ENCODE measurements around the gene OSCP1. TPM values are rescaled to one million over a fixed set of nuclear protein-coding genes. Genes with fewer than 3 reads are reported as not detected.

Gene OSCP1
- total and polyA plus RNA-seq, 10 donors, result 0.70 to 3.3 (median 1.4) TPM

DNA sequence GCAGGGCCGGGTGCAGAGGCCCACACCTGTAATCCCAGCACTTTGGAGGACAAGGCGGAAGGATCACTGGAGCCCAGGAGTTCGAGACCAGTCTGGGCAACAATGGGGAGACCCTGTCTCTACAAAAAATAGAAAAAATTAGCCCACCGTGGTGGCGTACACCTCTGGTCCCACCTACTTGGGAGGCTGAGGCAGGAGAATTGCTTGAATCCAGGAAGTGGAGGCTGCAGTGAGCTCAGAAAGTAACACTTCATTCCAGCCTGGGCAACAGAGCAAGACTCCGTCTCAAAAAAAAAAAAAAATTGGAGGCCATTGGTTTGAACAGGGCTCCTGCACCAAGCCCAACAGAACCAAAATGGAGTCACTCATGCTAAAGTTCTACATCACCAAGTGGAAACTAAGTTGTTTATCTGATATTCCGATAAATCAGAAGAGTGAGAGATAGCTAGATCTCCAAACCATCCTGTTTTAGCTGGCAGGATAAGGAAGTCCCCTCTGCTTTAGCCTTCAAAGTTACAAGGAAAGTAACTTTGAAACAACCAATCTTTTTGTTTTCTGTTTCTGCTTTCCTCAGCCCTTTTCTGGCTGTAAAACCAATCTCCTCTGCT is 51.8 kb downstream of the OSCP1 start:
- TF ChIP-seq POLR2AphosphoS5 (IDR thresholded peaks at IDR 0.05) (no peak), POLR2A (IDR thresholded peaks at IDR 0.05) (no peak)
- TF ChIP-seq, protein P1, sequence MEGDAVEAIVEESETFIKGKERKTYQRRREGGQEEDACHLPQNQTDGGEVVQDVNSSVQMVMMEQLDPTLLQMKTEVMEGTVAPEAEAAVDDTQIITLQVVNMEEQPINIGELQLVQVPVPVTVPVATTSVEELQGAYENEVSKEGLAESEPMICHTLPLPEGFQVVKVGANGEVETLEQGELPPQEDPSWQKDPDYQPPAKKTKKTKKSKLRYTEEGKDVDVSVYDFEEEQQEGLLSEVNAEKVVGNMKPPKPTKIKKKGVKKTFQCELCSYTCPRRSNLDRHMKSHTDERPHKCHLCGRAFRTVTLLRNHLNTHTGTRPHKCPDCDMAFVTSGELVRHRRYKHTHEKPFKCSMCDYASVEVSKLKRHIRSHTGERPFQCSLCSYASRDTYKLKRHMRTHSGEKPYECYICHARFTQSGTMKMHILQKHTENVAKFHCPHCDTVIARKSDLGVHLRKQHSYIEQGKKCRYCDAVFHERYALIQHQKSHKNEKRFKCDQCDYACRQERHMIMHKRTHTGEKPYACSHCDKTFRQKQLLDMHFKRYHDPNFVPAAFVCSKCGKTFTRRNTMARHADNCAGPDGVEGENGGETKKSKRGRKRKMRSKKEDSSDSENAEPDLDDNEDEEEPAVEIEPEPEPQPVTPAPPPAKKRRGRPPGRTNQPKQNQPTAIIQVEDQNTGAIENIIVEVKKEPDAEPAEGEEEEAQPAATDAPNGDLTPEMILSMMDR (IDR thresholded peaks at IDR 0.05 in 8 of 11, conservative IDR thresholded peaks at IDR 0.05 in 3 of 11), result no peak
- peak overlapping the region in 3 of 8 donors; percentile 72 to 82 (median 80) for H3K4me3 ChIP-seq
- H3K9me3 ChIP-seq, result no peaks in the 10 kb centered on the region
- DNase-seq, result no peak
- WGBS, 5 donors, result 78 to 86% (median 85%) methylated on average over 7 of the region's 7 CpGs
- H3K27ac ChIP-seq, result peak overlapping the region; percentile 87 to 98 (median 95)
- H3K4me1 ChIP-seq, result peaks cover 22 to 85% (median 61%) of the 10 kb centered on the region in 6 donors
- no peaks in the 10 kb centered on the region for H3K27me3 ChIP-seq (replicated peaks in 1 of 7)
- peaks cover 0 to 15% (median 9%) of the 10 kb centered on the region in 6 donors for H3K36me3 ChIP-seq
- intact Hi-C loops (cut with DNase I; ENCODE audit: low total_unique reads), result no loop called here

DNA sequence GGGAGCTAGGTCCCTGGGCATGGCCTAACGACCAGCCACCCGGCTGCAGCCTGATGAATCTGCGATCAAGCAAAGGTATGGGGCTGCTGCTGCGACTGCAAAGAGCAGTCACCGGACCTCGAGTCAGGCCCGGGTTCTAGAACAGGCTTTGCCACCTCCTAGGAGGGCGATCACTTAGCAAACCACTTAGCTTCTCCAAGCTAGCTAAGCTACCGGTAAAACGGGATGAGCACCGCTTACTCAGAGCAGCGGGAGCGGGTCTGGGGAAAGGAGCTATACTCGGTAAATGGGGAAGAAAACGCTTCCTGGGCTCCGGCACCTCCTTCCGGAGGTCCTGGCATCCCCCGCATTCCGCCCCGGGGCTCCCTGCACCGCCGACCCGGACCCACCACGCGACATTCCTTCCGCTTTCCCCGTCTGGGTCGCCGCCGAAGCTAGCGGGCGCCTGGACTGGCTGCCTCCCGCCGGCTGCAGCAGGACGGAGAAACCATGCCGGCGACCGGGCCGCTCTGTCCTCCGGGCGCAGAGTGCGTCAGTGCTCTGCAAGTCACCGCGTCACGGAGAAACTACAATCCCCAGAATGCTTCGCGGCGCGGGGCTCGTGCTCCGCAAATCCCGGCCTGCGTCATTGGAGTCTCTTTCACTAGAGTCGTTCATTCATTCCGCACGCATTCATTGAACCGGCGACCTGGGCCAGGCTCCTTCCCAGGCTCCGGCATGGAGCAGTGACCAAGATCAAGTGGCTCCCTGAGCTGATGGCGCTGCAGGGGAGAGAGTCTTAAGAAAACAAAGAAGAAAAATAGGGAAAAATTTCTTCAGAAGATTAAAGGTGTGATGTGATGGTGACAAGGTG is 52.6 kb downstream of the OSCP1 start, which contains the start of gene LSM10:
Gene LSM10 (minus strand): TSS at position 531 of the 853 bp plus-strand sequence. CDS start 3,779 bp downstream, outside the sequence.
- H3K4me1 ChIP-seq, result peaks cover 27 to 93% (median 62%) of the 10 kb centered on the region in 6 donors
- no peaks in the 10 kb centered on the region for H3K27me3 ChIP-seq (replicated peaks in 1 of 7)
- 0 to 1% (median 0%) methylated on average over 24 to 60 of the region's 60 CpGs for WGBS, 5 donors
- peak; percentile 98 for DNase-seq
- no peaks in the 10 kb centered on the region for H3K9me3 ChIP-seq
- intact Hi-C loops (cut with DNase I; ENCODE audit: low total_unique reads), result no loop called here
- peak within 1 kb of the TSS; percentile 87 to 98 (median 95) for H3K27ac ChIP-seq
- TF ChIP-seq, protein P1 (IDR thresholded peaks at IDR 0.05 in 8 of 11, conservative IDR thresholded peaks at IDR 0.05 in 3 of 11), result peak in 2 of 11 experiments; percentile 8 to 23
- TF ChIP-seq POLR2AphosphoS5 (IDR thresholded peaks at IDR 0.05), result peak; percentile 99
- TF ChIP-seq POLR2A (IDR thresholded peaks at IDR 0.05), result peak; percentile 40 to 88 (median 88)
- peak within 1 kb of the TSS; percentile 72 to 92 (median 84) for H3K4me3 ChIP-seq
- peaks cover 0 to 23% (median 17%) of the 10 kb centered on the region in 6 donors for H3K36me3 ChIP-seq

DNA sequence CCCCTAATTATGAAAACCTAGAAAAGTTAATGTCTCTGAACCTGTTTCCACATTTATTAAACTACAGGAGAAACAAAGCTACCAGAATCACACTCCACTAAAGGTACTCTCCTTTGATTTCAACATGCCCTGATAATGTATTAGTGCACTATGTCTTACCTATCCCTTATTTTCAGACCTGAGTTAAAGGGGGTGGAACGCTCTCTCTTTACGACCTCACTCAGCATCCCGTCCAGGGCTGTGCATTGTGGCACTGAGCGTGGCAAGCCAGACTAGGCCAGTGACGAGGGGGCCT is 53.2 kb downstream of the OSCP1 start:
- WGBS, 5 donors, result 0 to 6% (median 4%) methylated on average over 2 to 5 of the region's 5 CpGs
- intact Hi-C loops (cut with DNase I; ENCODE audit: low total_unique reads), result no loop called here
- Histone ChIP-seq H3K4me1 (peaks cover 26 to 94% (median 62%) of the 10 kb centered on the region in 6 donors), H3K9me3 (no peaks in the 10 kb centered on the region), H3K27ac (peak overlapping the region; percentile 87 to 98 (median 95)), H3K4me3 (peak overlapping the region; percentile 72 to 92 (median 84)), H3K36me3 (peaks cover 0 to 29% (median 22%) of the 10 kb centered on the region in 6 donors), H3K27me3 (replicated peaks in 1 of 7) (no peaks in the 10 kb centered on the region)
- DNase-seq, result no peak
- TF ChIP-seq POLR2A (IDR thresholded peaks at IDR 0.05) (no peak), POLR2AphosphoS5 (IDR thresholded peaks at IDR 0.05) (no peak)
- TF ChIP-seq, protein P1 (IDR thresholded peaks at IDR 0.05 in 8 of 11, conservative IDR thresholded peaks at IDR 0.05 in 3 of 11), result no peak

DNA sequence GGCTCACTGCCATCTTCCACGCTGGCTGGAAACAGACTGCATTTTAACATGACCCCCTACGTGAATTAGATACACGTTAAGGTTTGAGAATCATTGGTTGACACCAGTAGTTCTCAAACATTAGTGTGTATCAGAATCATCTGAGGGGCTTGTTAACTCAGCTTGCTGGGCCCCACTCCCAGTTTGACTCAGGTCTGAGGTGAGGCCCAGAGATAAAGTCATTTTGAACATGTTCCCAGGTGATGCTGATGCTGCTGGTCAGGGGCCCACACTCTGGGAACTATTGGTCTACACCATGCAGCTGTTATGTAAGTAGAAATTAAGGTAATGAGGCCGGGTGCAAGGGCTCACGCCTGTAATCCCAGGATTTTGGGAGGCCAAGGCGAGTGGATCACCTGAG is 53.9 kb downstream of the OSCP1 start:
- Histone ChIP-seq H3K4me3 (peak overlapping the region in 5 of 8 donors; percentile 72 to 91 (median 82)), H3K27ac (peak overlapping the region in 5 of 8 donors; percentile 87 to 98 (median 96)), H3K4me1 (peaks cover 25 to 94% (median 62%) of the 10 kb centered on the region in 6 donors), H3K9me3 (no peaks in the 10 kb centered on the region), H3K27me3 (replicated peaks in 1 of 7) (no peaks in the 10 kb centered on the region), H3K36me3 (peaks cover 0 to 36% (median 26%) of the 10 kb centered on the region in 6 donors)
- DNase-seq, result no peak
- 74 to 83% (median 79%) methylated on average over 6 of the region's 6 CpGs for WGBS, 5 donors
- intact Hi-C loops (cut with DNase I; ENCODE audit: low total_unique reads), result no loop called here
- TF ChIP-seq POLR2AphosphoS5 (IDR thresholded peaks at IDR 0.05) (no peak), POLR2A (IDR thresholded peaks at IDR 0.05) (no peak)
- TF ChIP-seq, protein P1 (IDR thresholded peaks at IDR 0.05 in 8 of 11, conservative IDR thresholded peaks at IDR 0.05 in 3 of 11), result no peak
